Ascending aorta (tissue), 2 donors: Measurements from ENCODE around the gene TENT5C. TPM values are rescaled to one million over a fixed set of nuclear protein-coding genes. Genes with fewer than 3 reads are reported as not detected.

Experiments
- DNase-seq, 2 donors: peaks; one replicate each; pipeline ENCODE4 v3.0.0-alpha.2; 2019; ENCODE audit warnings: low spot score in 2 of 2
- H3K27ac ChIP-seq, 2 donors: fragments of 200-600 bp; sonication (generic); one replicate each; pipeline ENCODE4 v1.5.1; 2016 to 2017; ENCODE audit warnings: mild to moderate bottlenecking in 1 of 2
- H3K27me3 ChIP-seq: fragments of 200-600 bp; sonication (generic); one replicate; pipeline ENCODE4 v1.5.1; 2017
- H3K36me3 ChIP-seq, 2 donors: fragments of 200-600 bp; sonication (generic); one replicate each; pipeline ENCODE4 v1.5.1; 2016
- H3K4me1 ChIP-seq, 2 donors: fragments of 200-600 bp; sonication (generic); one replicate each; pipeline ENCODE4 v1.5.1; 2016 to 2017; ENCODE audit warnings: mild to moderate bottlenecking in 1 of 2
- H3K4me3 ChIP-seq, 2 donors: fragments of 200-600 bp; sonication (generic); one replicate each; pipeline ENCODE4 v1.5.1; 2016 to 2017; ENCODE audit warnings: mild to moderate bottlenecking in 1 of 2
- H3K9me3 ChIP-seq, 2 donors: fragments of 200-600 bp; sonication (generic); one replicate each; pipeline ENCODE4 v1.5.1; 2016
- CTCF ChIP-seq, 3 experiments: fragments of 200-600 bp in 2 of 3; fragments of 450-650 bp in 1 of 3; sonication (generic) in 2 of 3; IDR thresholded peaks; one replicate each; pipeline ENCODE4 v1.5.1; 2016 to 2019; ENCODE audit warnings: antibody characterized with exemption in 3 of 3, mild to moderate bottlenecking in 1 of 3, moderate library complexity in 1 of 3
- intact Hi-C: fragments of 100-400 bp; cut with DNase I; formaldehyde crosslinking; loops from one replicate; pipeline ENCODE4 v1.15.1; 2023
- total RNA-seq: library from RNA; depleted of rRNA; stranded (reverse); fragments of >200 nt; gene quantifications from one replicate; pipeline ENCODE4 v1.1.0, GENCODE V29; 2016

TENT5C gene
- total RNA-seq, 1 donor from 2014 or later = 0.32 TPM

- intact Hi-C loops = no loop called here
- TF ChIP-seq CTCF (IDR thresholded peaks at IDR 0.05) = no peak
- no peak overlapping the region for H3K27ac ChIP-seq
- H3K36me3 ChIP-seq = no peaks in the 10 kb centered on the region
- H3K4me3 ChIP-seq = no peak overlapping the region
- no peaks in the 10 kb centered on the region for H3K4me1 ChIP-seq
- DNase-seq = no peak
- H3K9me3 ChIP-seq = no peaks in the 10 kb centered on the region
- no peaks in the 10 kb centered on the region for H3K27me3 ChIP-seq
Measured at GRCh38 chr1:117658676-117659075, 52.8 kb downstream of the TENT5C start.

- H3K27me3 ChIP-seq = no peaks in the 10 kb centered on the region
- no peak overlapping the region for H3K4me3 ChIP-seq
- no peaks in the 10 kb centered on the region for H3K4me1 ChIP-seq
- H3K9me3 ChIP-seq = no peaks in the 10 kb centered on the region
- intact Hi-C loops = no loop called here
- TF ChIP-seq CTCF (IDR thresholded peaks at IDR 0.05) = no peak
- no peak for DNase-seq
- no peaks in the 10 kb centered on the region for H3K36me3 ChIP-seq
- no peak overlapping the region for H3K27ac ChIP-seq
Measured at GRCh38 chr1:117659550-117660270, 53.9 kb downstream of the TENT5C start.

- H3K27ac ChIP-seq = no peak overlapping the region
- H3K27me3 ChIP-seq = no peaks in the 10 kb centered on the region
- no peak for DNase-seq
- no peak for TF ChIP-seq CTCF (IDR thresholded peaks at IDR 0.05)
- no peak overlapping the region for H3K4me3 ChIP-seq
- no peaks in the 10 kb centered on the region for H3K4me1 ChIP-seq
- H3K9me3 ChIP-seq = no peaks in the 10 kb centered on the region
- H3K36me3 ChIP-seq = no peaks in the 10 kb centered on the region
- intact Hi-C loops = no loop called here
Measured at GRCh38 chr1:117660271-117660965, 54.6 kb downstream of the TENT5C start.

GRCh38 chr1:117661027-117661426 lies 55.2 kb downstream of the TENT5C start:
- TF ChIP-seq CTCF (IDR thresholded peaks at IDR 0.05) = no peak

GRCh38 chr1:117662667-117663066 lies 56.8 kb downstream of the TENT5C start:
- intact Hi-C loops = no loop called here

More at GRCh38 chr1:117661027-117661426, 55.2 kb downstream of the TENT5C start:
- Histone ChIP-seq H3K4me3 (no peak overlapping the region), H3K36me3 (no peaks in the 10 kb centered on the region), H3K9me3 (no peaks in the 10 kb centered on the region), H3K27ac (no peak overlapping the region), H3K4me1 (no peaks in the 10 kb centered on the region), H3K27me3 (no peaks in the 10 kb centered on the region)
- DNase-seq = no peak
- intact Hi-C loops = no loop called here

More at GRCh38 chr1:117662667-117663066, 56.8 kb downstream of the TENT5C start:
- no peak for TF ChIP-seq CTCF (IDR thresholded peaks at IDR 0.05)
- no peak for DNase-seq
- H3K27me3 ChIP-seq = no peaks in the 10 kb centered on the region
- no peaks in the 10 kb centered on the region for H3K4me1 ChIP-seq
- H3K4me3 ChIP-seq = no peak overlapping the region
- H3K27ac ChIP-seq = no peak overlapping the region
- H3K9me3 ChIP-seq = no peaks in the 10 kb centered on the region
- no peaks in the 10 kb centered on the region for H3K36me3 ChIP-seq
